Measurements from ENCODE around the gene STING1. TPM values are rescaled to one million over a fixed set of nuclear protein-coding genes. Genes with fewer than 3 reads are reported as not detected.
A peak's percentile ranks its signal among the peaks of the same experiment; 100 is the strongest.

Gene STING1
- total RNA-seq, 1 experiment from 2014 or later, result 33.1 TPM

- Mint-ChIP-seq H3K4me1 (ENCODE audit: insufficient read depth, unreplicated experiment) (peaks cover 21% of the 10 kb centered on the region), H3K4me3 (ENCODE audit: unreplicated experiment) (no peak overlapping the region), H3K36me3 (ENCODE audit: insufficient read depth, unreplicated experiment) (peaks cover 15% of the 10 kb centered on the region), H3K27me3 (ENCODE audit: insufficient read depth, unreplicated experiment) (no peaks in the 10 kb centered on the region), H3K27ac (ENCODE audit: low read depth, unreplicated experiment) (no peak overlapping the region), H3K9me3 (ENCODE audit: unreplicated experiment) (no peaks in the 10 kb centered on the region)
- intact Hi-C loops (cut with micrococcal nuclease), result no loop called here
- BruUV-seq (replicated peaks), result TSS peak; percentile 8
- no peak for DNase-seq (ENCODE audit: unreplicated experiment)
- ChIA-PET CTCF (interaction anchor here (0.7 to 2.5 kb wide), 2 partner anchors 54 to 99 kb away, joined by 4 to 8 read pairs; no protein-coding TSS in a partner anchor), POLR2A (interaction anchor here (0.6 kb wide), 1 partner anchor 10 kb away, joined by 3 read pairs; no protein-coding TSS in a partner anchor)
- TF ChIP-seq CTCF (IDR thresholded peaks at IDR 0.05; ENCODE audit: unreplicated experiment), result no peak
These were observed 6.5 kb downstream of the STING1 start for GRCh38 chr5:139475865-139476617.

GRCh38 chr5:139474890-139475791 is 7.4 kb downstream of the STING1 start:
- Mint-ChIP-seq H3K27me3 (ENCODE audit: insufficient read depth, unreplicated experiment) (no peaks in the 10 kb centered on the region), H3K36me3 (ENCODE audit: insufficient read depth, unreplicated experiment) (peaks cover 15% of the 10 kb centered on the region), H3K27ac (ENCODE audit: low read depth, unreplicated experiment) (no peak overlapping the region), H3K4me3 (ENCODE audit: unreplicated experiment) (no peak overlapping the region), H3K4me1 (ENCODE audit: insufficient read depth, unreplicated experiment) (peaks cover 15% of the 10 kb centered on the region), H3K9me3 (ENCODE audit: unreplicated experiment) (no peaks in the 10 kb centered on the region)
- intact Hi-C loops (cut with micrococcal nuclease), result no loop called here
- TF ChIP-seq CTCF (IDR thresholded peaks at IDR 0.05; ENCODE audit: unreplicated experiment), result no peak
- DNase-seq (ENCODE audit: unreplicated experiment), result peak; percentile 47
- CTCF ChIA-PET, result interaction anchor here (0.6 to 2.5 kb wide), 4 partner anchors 53 to 133 kb away, joined by 3 to 8 read pairs (median 4); partner anchors contain the start of gene PAIP2
- no TSS peak for BruUV-seq (replicated peaks)
- POLR2A ChIA-PET, result interaction anchor here (1.7 kb wide), 1 partner anchor 28 kb away, joined by 4 read pairs; no protein-coding TSS in a partner anchor

- CTCF ChIA-PET, result no interaction called here
- H3K27ac Mint-ChIP-seq (ENCODE audit: low read depth, unreplicated experiment), result peak overlapping the region; percentile 94
- DNase-seq (ENCODE audit: unreplicated experiment), result peak; percentile 87
- BruUV-seq (replicated peaks), result no TSS peak
- H3K4me3 Mint-ChIP-seq (ENCODE audit: unreplicated experiment), result no peak overlapping the region
- intact Hi-C loops (cut with micrococcal nuclease), result no loop called here
- H3K27me3 Mint-ChIP-seq (ENCODE audit: insufficient read depth, unreplicated experiment), result no peaks in the 10 kb centered on the region
- H3K4me1 Mint-ChIP-seq (ENCODE audit: insufficient read depth, unreplicated experiment), result peaks cover 15% of the 10 kb centered on the region
- H3K9me3 Mint-ChIP-seq (ENCODE audit: unreplicated experiment), result no peaks in the 10 kb centered on the region
- TF ChIP-seq CTCF (IDR thresholded peaks at IDR 0.05; ENCODE audit: unreplicated experiment), result no peak
- POLR2A ChIA-PET, result interaction anchor here (0.7 to 1.7 kb wide), 5 partner anchors 9 to 44 kb away, joined by 3 to 10 read pairs (median 4); partner anchors contain the start of genes DNAJC18 and STING1
- H3K36me3 Mint-ChIP-seq (ENCODE audit: insufficient read depth, unreplicated experiment), result peaks cover 7% of the 10 kb centered on the region
These were observed 9.0 kb downstream of the STING1 start for GRCh38 chr5:139473565-139473964.

GRCh38 chr5:139473105-139473504 is 9.5 kb downstream of the STING1 start:
- Mint-ChIP-seq H3K27ac (ENCODE audit: low read depth, unreplicated experiment) (peak overlapping the region; percentile 94), H3K4me1 (ENCODE audit: insufficient read depth, unreplicated experiment) (peaks cover 15% of the 10 kb centered on the region), H3K9me3 (ENCODE audit: unreplicated experiment) (no peaks in the 10 kb centered on the region), H3K27me3 (ENCODE audit: insufficient read depth, unreplicated experiment) (no peaks in the 10 kb centered on the region), H3K4me3 (ENCODE audit: unreplicated experiment) (no peak overlapping the region), H3K36me3 (ENCODE audit: insufficient read depth, unreplicated experiment) (peaks cover 6% of the 10 kb centered on the region)
- no peak for TF ChIP-seq CTCF (IDR thresholded peaks at IDR 0.05; ENCODE audit: unreplicated experiment)
- no peak for DNase-seq (ENCODE audit: unreplicated experiment)
- no TSS peak for BruUV-seq (replicated peaks)
- intact Hi-C loops (cut with micrococcal nuclease), result no loop called here
- ChIA-PET CTCF (interaction anchor here (1.0 kb wide), 1 partner anchor 9 kb away, joined by 5 read pairs; no protein-coding TSS in a partner anchor), POLR2A (interaction anchor here (0.7 to 1.7 kb wide), 6 partner anchors 9 to 43 kb away, joined by 3 to 10 read pairs (median 4); partner anchors contain the start of genes DNAJC18 and STING1)
